GM19238 (cell line): Measurements from ENCODE around the gene ZBTB7B.

Experiments
- DNase-seq: peaks from one replicate; pipeline ENCODE4 v3.0.0; 2011; ENCODE audit warnings: low spot score; ENCODE audit not compliant: insufficient read length

Gene ZBTB7B

GRCh38 chr1:155016231-155016831, 13.7 kb downstream of the ZBTB7B start:
- no peak for DNase-seq

- peak; percentile 87 for DNase-seq
These were observed 14.7 kb downstream of the ZBTB7B start for GRCh38 chr1:155017041-155017945.

- DNase-seq = peak; percentile 64
These were observed 15.3 kb downstream of the ZBTB7B start for GRCh38 chr1:155017946-155018316.

GRCh38 chr1:155018617-155019348, 16.2 kb downstream of the ZBTB7B start:
- DNase-seq = no peak

GRCh38 chr1:155019377-155020245, 17.0 kb downstream of the ZBTB7B start:
- no peak for DNase-seq

- DNase-seq = no peak
These were observed 19.7 kb downstream of the ZBTB7B start for GRCh38 chr1:155022136-155022926.

GRCh38 chr1:155022927-155023236, 20.3 kb downstream of the ZBTB7B start:
- DNase-seq = no peak

GRCh38 chr1:155023627-155024026, 21.0 kb downstream of the ZBTB7B start:
- no peak for DNase-seq

GRCh38 chr1:155024315-155024714, 21.7 kb downstream of the ZBTB7B start:
- no peak for DNase-seq

- no peak for DNase-seq
These were observed 23.6 kb downstream of the ZBTB7B start for GRCh38 chr1:155026154-155026553.

GRCh38 chr1:155026588-155026987, 24.0 kb downstream of the ZBTB7B start:
- no peak for DNase-seq

GRCh38 chr1:155029513-155030242, 27.1 kb downstream of the ZBTB7B start:
- no peak for DNase-seq

- no peak for DNase-seq
These were observed 27.7 kb downstream of the ZBTB7B start for GRCh38 chr1:155030243-155030795.

- no peak for DNase-seq
These were observed 28.3 kb downstream of the ZBTB7B start for GRCh38 chr1:155030899-155031298.

- no peak for DNase-seq
These were observed 30.3 kb downstream of the ZBTB7B start for GRCh38 chr1:155032886-155033285.

- no peak for DNase-seq
These were observed 30.9 kb downstream of the ZBTB7B start, which contains the start of the genes DCST1 and DCST2 for GRCh38 chr1:155033524-155033923. TSS of gene DCST1 (plus strand) at chr1:155033824. CDS start at chr1:155034037, 213 bp downstream. TSS of gene DCST2 (minus strand) at chr1:155033781. CDS start at chr1:155033701, 80 bp downstream.

GRCh38 chr1:155034318-155035208, 32.0 kb downstream of the ZBTB7B start:
- no peak for DNase-seq

GRCh38 chr1:155035936-155036335, 33.3 kb downstream of the ZBTB7B start:
- DNase-seq = no peak
